Measurements from ENCODE around the gene NAV2. TPM values are rescaled to one million over a fixed set of nuclear protein-coding genes. Genes with fewer than 3 reads are reported as not detected.

NAV2 gene
- total and polyA plus RNA-seq, 2 donors from 2014 or later = 5.9 to 37.7 TPM

- Histone ChIP-seq H3K9ac (ENCODE audit: low read length in 3 of 3) (no peak overlapping the region), H3K9me3 (ENCODE audit: control insufficient read depth in 2 of 3, insufficient read depth in 1 of 3, low read length in 3 of 3) (no peaks in the 10 kb centered on the region), H3K27me3 (ENCODE audit: control insufficient read depth, insufficient read depth, low read length) (no peaks in the 10 kb centered on the region), H3K4me1 (ENCODE audit: control insufficient read depth in 2 of 3, insufficient read depth in 2 of 3, low read depth in 1 of 3, low read length in 3 of 3) (peaks cover 0 to 3% (median 0%) of the 10 kb centered on the region in 3 donors), H3K36me3 (ENCODE audit: control insufficient read depth in 2 of 3, insufficient read depth in 3 of 3, low read length in 3 of 3) (no peaks in the 10 kb centered on the region), H3K27ac (ENCODE audit: low read depth in 2 of 2, low read length in 2 of 2) (no peak overlapping the region), H3K4me3 (ENCODE audit: low read length in 3 of 3) (no peak overlapping the region)
- no peak for TF ChIP-seq CTCF (IDR thresholded peaks at IDR 0.05; ENCODE audit: borderline replicate concordance, extremely low read depth, insufficient read depth)
- intact Hi-C loops (cut with DNase I) = no loop called here
- no peak for FAIRE-seq
- DNase-seq = no peak
These were observed 279.5 kb downstream of the NAV2 start for GRCh38 chr11:19992162-19992561.

- intact Hi-C loops (cut with DNase I) = no loop called here
- Histone ChIP-seq H3K4me3 (ENCODE audit: low read length in 3 of 3) (no peak overlapping the region), H3K9me3 (ENCODE audit: control insufficient read depth in 2 of 3, insufficient read depth in 1 of 3, low read length in 3 of 3) (no peaks in the 10 kb centered on the region), H3K27me3 (ENCODE audit: control insufficient read depth, insufficient read depth, low read length) (no peaks in the 10 kb centered on the region), H3K4me1 (ENCODE audit: control insufficient read depth in 2 of 3, insufficient read depth in 2 of 3, low read depth in 1 of 3, low read length in 3 of 3) (peaks cover 0 to under 1% (median 0%) of the 10 kb centered on the region in 3 donors), H3K9ac (ENCODE audit: low read length in 3 of 3) (no peak overlapping the region), H3K27ac (ENCODE audit: low read depth in 2 of 2, low read length in 2 of 2) (no peak overlapping the region), H3K36me3 (ENCODE audit: control insufficient read depth in 2 of 3, insufficient read depth in 3 of 3, low read length in 3 of 3) (no peaks in the 10 kb centered on the region)
- DNase-seq = no peak
- FAIRE-seq = no peak
- no peak for TF ChIP-seq CTCF (IDR thresholded peaks at IDR 0.05; ENCODE audit: borderline replicate concordance, extremely low read depth, insufficient read depth)
These were observed 280.4 kb downstream of the NAV2 start for GRCh38 chr11:19992998-19993397.

- H3K4me3 ChIP-seq (ENCODE audit: low read length in 3 of 3) = no peak overlapping the region
- no peaks in the 10 kb centered on the region for H3K9me3 ChIP-seq (ENCODE audit: control insufficient read depth in 2 of 3, insufficient read depth in 1 of 3, low read length in 3 of 3)
- no peak for FAIRE-seq
- H3K36me3 ChIP-seq (ENCODE audit: control insufficient read depth in 2 of 3, insufficient read depth in 3 of 3, low read length in 3 of 3) = no peaks in the 10 kb centered on the region
- intact Hi-C loops (cut with DNase I) = no loop called here
- no peaks in the 10 kb centered on the region for H3K4me1 ChIP-seq (ENCODE audit: control insufficient read depth in 2 of 3, insufficient read depth in 2 of 3, low read depth in 1 of 3, low read length in 3 of 3)
- no peak overlapping the region for H3K9ac ChIP-seq (ENCODE audit: low read length in 3 of 3)
- no peaks in the 10 kb centered on the region for H3K27me3 ChIP-seq (ENCODE audit: control insufficient read depth, insufficient read depth, low read length)
- TF ChIP-seq CTCF (IDR thresholded peaks at IDR 0.05; ENCODE audit: borderline replicate concordance, extremely low read depth, insufficient read depth) = no peak
- DNase-seq = no peak
- H3K27ac ChIP-seq (ENCODE audit: low read depth in 2 of 2, low read length in 2 of 2) = no peak overlapping the region
These were observed 282.0 kb downstream of the NAV2 start for GRCh38 chr11:19994672-19995071.

- H3K27me3 ChIP-seq (ENCODE audit: control insufficient read depth, insufficient read depth, low read length) = no peaks in the 10 kb centered on the region
- no peaks in the 10 kb centered on the region for H3K9me3 ChIP-seq (ENCODE audit: control insufficient read depth in 2 of 3, insufficient read depth in 1 of 3, low read length in 3 of 3)
- no peak overlapping the region for H3K27ac ChIP-seq (ENCODE audit: low read depth in 2 of 2, low read length in 2 of 2)
- intact Hi-C loops (cut with DNase I) = no loop called here
- no peaks in the 10 kb centered on the region for H3K36me3 ChIP-seq (ENCODE audit: control insufficient read depth in 2 of 3, insufficient read depth in 3 of 3, low read length in 3 of 3)
- no peaks in the 10 kb centered on the region for H3K4me1 ChIP-seq (ENCODE audit: control insufficient read depth in 2 of 3, insufficient read depth in 2 of 3, low read depth in 1 of 3, low read length in 3 of 3)
- TF ChIP-seq CTCF (IDR thresholded peaks at IDR 0.05; ENCODE audit: borderline replicate concordance, extremely low read depth, insufficient read depth) = no peak
- DNase-seq (peak in 1 of 5 donors; percentile 45), FAIRE-seq (no peak)
- H3K9ac ChIP-seq (ENCODE audit: low read length in 3 of 3) = no peak overlapping the region
- H3K4me3 ChIP-seq (ENCODE audit: low read length in 3 of 3) = no peak overlapping the region
These were observed 282.5 kb downstream of the NAV2 start for GRCh38 chr11:19995145-19995544.

Measured in kidney (tissue), 14 donors.